BJ (cell line): ENCODE data around the gene ADCY10. TPM values are rescaled to one million over a fixed set of nuclear protein-coding genes. Genes with fewer than 3 reads are reported as not detected.

Experiments
- CTCF ChIA-PET: fragments of 350-600 bp; formaldehyde crosslinking; extraction: SDS; loops from one replicate; lab custom pipeline; 2021; ENCODE audit warnings: antibody characterized with exemption, inconsistent platforms; lab: Yijun Ruan, JAX
- POLR2A ChIA-PET: fragments of 300-600 bp; sonication (Branson Sonifier 250); formaldehyde crosslinking; extraction: SDS; loops from one replicate; lab custom pipeline; 2021; ENCODE audit warnings: antibody characterized with exemption; lab: Charles Lee
- DNase-seq: peaks from one replicate; pipeline ENCODE4 v3.0.0-alpha.2; 2011; ENCODE audit warnings: low read depth
- H3K27me3 ChIP-seq: 2 replicates; pipeline ENCODE4 v1.6.0; 2011; ENCODE audit warnings: low read length; ENCODE audit not compliant: control insufficient read depth, insufficient read depth
- H3K36me3 ChIP-seq: 2 replicates; pipeline ENCODE4 v1.5.1; 2011; ENCODE audit warnings: low read length; ENCODE audit not compliant: control insufficient read depth, insufficient read depth
- H3K4me3 ChIP-seq: 2 replicates; pipeline ENCODE4 v1.5.1; 2011; ENCODE audit warnings: low read depth, mild to moderate bottlenecking, control low read depth, low read length
- polyA plus RNA-seq: library from polyadenylated mRNA; depleted of rRNA; stranded (reverse); fragments of >200 nt; gene quantifications from 2 replicates; pipeline ENCODE4 v1.2.3, GENCODE V29; 2011
- TF ChIP-seq, protein P1 (sequence below): IDR thresholded peaks from 2 replicates; pipeline ENCODE4 v1.5.1; 2011; ENCODE audit warnings: low read depth, mild to moderate bottlenecking, control low read depth, inconsistent platforms, low read length, moderate library complexity; ENCODE audit not compliant: insufficient read depth

Gene ADCY10
- polyA plus RNA-seq, 1 experiment, result 0.05 TPM

DNA sequence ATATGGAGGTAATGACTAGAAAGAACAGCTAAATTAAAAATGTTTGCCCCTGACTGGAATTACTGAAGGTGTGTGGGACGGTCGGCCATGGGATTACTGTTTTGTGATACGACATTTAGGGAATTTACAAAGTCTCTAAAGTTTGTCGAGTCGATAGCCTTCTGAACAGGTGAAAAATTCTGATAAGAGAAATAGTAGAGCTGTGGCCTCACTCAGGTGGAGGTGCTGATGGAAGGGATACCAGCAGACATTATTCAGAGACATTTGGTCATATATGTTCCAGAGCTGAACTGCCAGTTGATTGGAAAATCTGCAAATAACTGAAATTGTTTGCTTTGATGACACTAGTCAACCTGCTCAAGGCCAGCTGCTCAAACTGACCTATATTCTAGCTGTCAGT lies 71.1 kb downstream of the ADCY10 start:
- DNase-seq, result no peak
- Histone ChIP-seq H3K27me3 (no peaks in the 10 kb centered on the region), H3K4me3 (no peak overlapping the region), H3K36me3 (no peaks in the 10 kb centered on the region)
- POLR2A ChIA-PET, result no interaction called here
- CTCF ChIA-PET, result no interaction called here
- TF ChIP-seq, protein P1, sequence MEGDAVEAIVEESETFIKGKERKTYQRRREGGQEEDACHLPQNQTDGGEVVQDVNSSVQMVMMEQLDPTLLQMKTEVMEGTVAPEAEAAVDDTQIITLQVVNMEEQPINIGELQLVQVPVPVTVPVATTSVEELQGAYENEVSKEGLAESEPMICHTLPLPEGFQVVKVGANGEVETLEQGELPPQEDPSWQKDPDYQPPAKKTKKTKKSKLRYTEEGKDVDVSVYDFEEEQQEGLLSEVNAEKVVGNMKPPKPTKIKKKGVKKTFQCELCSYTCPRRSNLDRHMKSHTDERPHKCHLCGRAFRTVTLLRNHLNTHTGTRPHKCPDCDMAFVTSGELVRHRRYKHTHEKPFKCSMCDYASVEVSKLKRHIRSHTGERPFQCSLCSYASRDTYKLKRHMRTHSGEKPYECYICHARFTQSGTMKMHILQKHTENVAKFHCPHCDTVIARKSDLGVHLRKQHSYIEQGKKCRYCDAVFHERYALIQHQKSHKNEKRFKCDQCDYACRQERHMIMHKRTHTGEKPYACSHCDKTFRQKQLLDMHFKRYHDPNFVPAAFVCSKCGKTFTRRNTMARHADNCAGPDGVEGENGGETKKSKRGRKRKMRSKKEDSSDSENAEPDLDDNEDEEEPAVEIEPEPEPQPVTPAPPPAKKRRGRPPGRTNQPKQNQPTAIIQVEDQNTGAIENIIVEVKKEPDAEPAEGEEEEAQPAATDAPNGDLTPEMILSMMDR, result no peak

- no peaks in the 10 kb centered on the region for H3K36me3 ChIP-seq
- CTCF ChIA-PET, result no interaction called here
- POLR2A ChIA-PET, result no interaction called here
- no peak for DNase-seq
- TF ChIP-seq, protein P1, result no peak
- H3K27me3 ChIP-seq, result no peaks in the 10 kb centered on the region
- no peak overlapping the region for H3K4me3 ChIP-seq
These were observed 72.4 kb downstream of the ADCY10 start for GRCh38 chr1:167841530-167841929.

GRCh38 chr1:167839009-167839408 lies 74.9 kb downstream of the ADCY10 start:
- ChIA-PET CTCF (interaction anchor here (1.5 kb wide), 1 partner anchor 14 kb away, joined by 4 read pairs; no protein-coding TSS in a partner anchor), POLR2A (no interaction called here)
- TF ChIP-seq, protein P1, result no peak
- Histone ChIP-seq H3K4me3 (no peak overlapping the region), H3K36me3 (no peaks in the 10 kb centered on the region), H3K27me3 (no peaks in the 10 kb centered on the region)
- no peak for DNase-seq

GRCh38 chr1:167837326-167837725 lies 76.6 kb downstream of the ADCY10 start:
- CTCF ChIA-PET, result no interaction called here
- POLR2A ChIA-PET, result no interaction called here
- TF ChIP-seq, protein P1, result no peak

GRCh38 chr1:167836197-167836596 lies 77.7 kb downstream of the ADCY10 start:
- ChIA-PET CTCF (interaction anchor here (1.1 kb wide), 1 partner anchor 12 kb away, joined by 4 read pairs; no protein-coding TSS in a partner anchor), POLR2A (no interaction called here)
- H3K36me3 ChIP-seq, result no peaks in the 10 kb centered on the region
- no peak overlapping the region for H3K4me3 ChIP-seq
- no peaks in the 10 kb centered on the region for H3K27me3 ChIP-seq
- DNase-seq, result no peak
- TF ChIP-seq, protein P1, result no peak

More at GRCh38 chr1:167837326-167837725, 76.6 kb downstream of the ADCY10 start:
- H3K27me3 ChIP-seq, result no peaks in the 10 kb centered on the region
- no peaks in the 10 kb centered on the region for H3K36me3 ChIP-seq
- DNase-seq, result no peak
- H3K4me3 ChIP-seq, result no peak overlapping the region
